ENCODE measurements around the gene NELFA.
A peak's percentile ranks its signal among the peaks of the same experiment; 100 is the strongest.

The NELFA gene

DNA sequence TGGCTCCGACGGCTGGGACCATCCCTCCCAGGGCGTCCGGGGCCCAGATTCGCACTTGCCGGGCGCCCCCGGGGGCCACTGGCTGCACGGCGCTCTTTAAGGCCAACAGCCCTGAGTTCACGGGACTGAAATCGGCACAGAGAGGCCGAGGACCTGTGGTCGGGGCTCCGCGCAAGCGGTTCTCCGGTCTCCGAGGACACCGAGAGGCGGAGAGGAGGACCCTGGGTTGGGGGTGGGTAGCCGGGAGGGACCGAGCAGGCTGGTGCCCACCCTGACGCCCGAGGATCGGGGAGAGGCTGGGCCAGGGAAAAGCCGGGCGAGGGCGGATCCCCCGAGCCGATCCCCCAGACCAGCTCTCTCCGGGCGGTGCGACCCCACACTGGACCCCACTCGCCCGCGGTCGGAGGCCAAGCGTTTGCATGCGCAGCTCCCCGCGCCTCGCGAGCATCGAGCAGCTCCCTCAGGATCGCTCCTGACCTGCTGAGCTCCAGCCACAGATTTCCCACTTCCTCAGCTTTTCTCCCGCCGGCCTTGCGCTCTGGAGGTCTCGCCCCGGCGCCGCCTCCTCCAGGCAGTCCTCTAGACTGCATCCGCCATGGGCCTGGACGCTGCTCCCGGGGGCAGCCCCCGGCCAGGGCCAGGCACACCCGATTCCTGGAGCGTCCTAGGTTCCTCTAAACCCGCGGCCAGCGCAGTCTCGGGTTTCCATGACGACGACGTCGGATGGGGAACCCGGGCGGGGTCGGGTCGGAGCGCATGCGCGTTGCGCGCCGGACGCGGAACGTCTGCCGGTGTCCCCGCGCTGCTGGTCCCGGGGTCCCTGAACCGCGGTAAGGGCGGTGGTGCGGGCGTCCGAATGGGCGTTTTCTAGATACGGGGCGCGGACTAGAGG, 32.7 kb upstream of the NELFA start (continued):
- TF ChIP-seq ZNF510 (tag by site-specific recombination; IDR thresholded peaks at IDR 0.05; ENCODE audit: insufficient replicate concordance) (no peak), ZNF530 (tag by site-specific recombination; IDR thresholded peaks at IDR 0.05; ENCODE audit: low read depth) (no peak), ZNF221 (tag by site-specific recombination; IDR thresholded peaks at IDR 0.05; ENCODE audit: borderline replicate concordance) (no peak), ZEB2 (tag by site-specific recombination; IDR thresholded peaks at IDR 0.05) (peak; percentile 71), HOXA7 (CRISPR knock-in tag; IDR thresholded peaks at IDR 0.05; ENCODE audit: borderline replicate concordance) (no peak), ZNF596 (tag by site-specific recombination; IDR thresholded peaks at IDR 0.05) (no peak), ZFP37 (tag by site-specific recombination; IDR thresholded peaks at IDR 0.05) (no peak), SALL2 (tag by site-specific recombination; IDR thresholded peaks at IDR 0.05; ENCODE audit: borderline replicate concordance) (no peak), ZNF629 (tag by site-specific recombination; IDR thresholded peaks at IDR 0.05) (no peak), ZSCAN23 (tag by site-specific recombination; IDR thresholded peaks at IDR 0.05) (no peak), ZBTB1 (tag by site-specific recombination; IDR thresholded peaks at IDR 0.05) (no peak), ZNF426 (tag by site-specific recombination; IDR thresholded peaks at IDR 0.05) (no peak), YY2 (tag by site-specific recombination; IDR thresholded peaks at IDR 0.05) (no peak), ZSCAN16 (tag by site-specific recombination; IDR thresholded peaks at IDR 0.05) (no peak), ZNF48 (tag by site-specific recombination; IDR thresholded peaks at IDR 0.05) (no peak), MYNN (tag by site-specific recombination; IDR thresholded peaks at IDR 0.05; ENCODE audit: borderline replicate concordance) (peak; percentile 55; the same call in 1 of the 2 replicates), ZNF112 (tag by site-specific recombination; IDR thresholded peaks at IDR 0.05) (no peak), SP2 (tag by site-specific recombination; IDR thresholded peaks at IDR 0.05) (0 out of 2 replicates have a peak, but pooled peaks have one; percentile 7), ZNF2 (tag by site-specific recombination; IDR thresholded peaks at IDR 0.05) (no peak), REPIN1 (tag by site-specific recombination; IDR thresholded peaks at IDR 0.05; ENCODE audit: low read depth) (no peak), ZNF529 (tag by site-specific recombination; IDR thresholded peaks at IDR 0.05; ENCODE audit: insufficient replicate concordance) (no peak), KLF7 (tag by site-specific recombination; IDR thresholded peaks at IDR 0.05; ENCODE audit: borderline replicate concordance) (0 out of 2 replicates have a peak, but pooled peaks have one; percentile 41), ZNF391 (tag by site-specific recombination; IDR thresholded peaks at IDR 0.05; ENCODE audit: borderline replicate concordance, low read depth) (no peak), ZNF501 (tag by site-specific recombination; IDR thresholded peaks at IDR 0.05) (peak; percentile 49; the same call in 1 of the 2 replicates), ZNF146 (tag by site-specific recombination; IDR thresholded peaks at IDR 0.05) (no peak)
- TF ChIP-seq, protein P1, sequence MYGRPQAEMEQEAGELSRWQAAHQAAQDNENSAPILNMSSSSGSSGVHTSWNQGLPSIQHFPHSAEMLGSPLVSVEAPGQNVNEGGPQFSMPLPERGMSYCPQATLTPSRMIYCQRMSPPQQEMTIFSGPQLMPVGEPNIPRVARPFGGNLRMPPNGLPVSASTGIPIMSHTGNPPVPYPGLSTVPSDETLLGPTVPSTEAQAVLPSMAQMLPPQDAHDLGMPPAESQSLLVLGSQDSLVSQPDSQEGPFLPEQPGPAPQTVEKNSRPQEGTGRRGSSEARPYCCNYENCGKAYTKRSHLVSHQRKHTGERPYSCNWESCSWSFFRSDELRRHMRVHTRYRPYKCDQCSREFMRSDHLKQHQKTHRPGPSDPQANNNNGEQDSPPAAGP (tag by site-specific recombination; IDR thresholded peaks at IDR 0.05), result peak; percentile 75; the same call in 1 of the 2 replicates
- TF ChIP-seq, protein P2, sequence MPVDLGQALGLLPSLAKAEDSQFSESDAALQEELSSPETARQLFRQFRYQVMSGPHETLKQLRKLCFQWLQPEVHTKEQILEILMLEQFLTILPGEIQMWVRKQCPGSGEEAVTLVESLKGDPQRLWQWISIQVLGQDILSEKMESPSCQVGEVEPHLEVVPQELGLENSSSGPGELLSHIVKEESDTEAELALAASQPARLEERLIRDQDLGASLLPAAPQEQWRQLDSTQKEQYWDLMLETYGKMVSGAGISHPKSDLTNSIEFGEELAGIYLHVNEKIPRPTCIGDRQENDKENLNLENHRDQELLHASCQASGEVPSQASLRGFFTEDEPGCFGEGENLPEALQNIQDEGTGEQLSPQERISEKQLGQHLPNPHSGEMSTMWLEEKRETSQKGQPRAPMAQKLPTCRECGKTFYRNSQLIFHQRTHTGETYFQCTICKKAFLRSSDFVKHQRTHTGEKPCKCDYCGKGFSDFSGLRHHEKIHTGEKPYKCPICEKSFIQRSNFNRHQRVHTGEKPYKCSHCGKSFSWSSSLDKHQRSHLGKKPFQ (tag by site-specific recombination; IDR thresholded peaks at IDR 0.05), result no peak
- TF ChIP-seq, protein P3, sequence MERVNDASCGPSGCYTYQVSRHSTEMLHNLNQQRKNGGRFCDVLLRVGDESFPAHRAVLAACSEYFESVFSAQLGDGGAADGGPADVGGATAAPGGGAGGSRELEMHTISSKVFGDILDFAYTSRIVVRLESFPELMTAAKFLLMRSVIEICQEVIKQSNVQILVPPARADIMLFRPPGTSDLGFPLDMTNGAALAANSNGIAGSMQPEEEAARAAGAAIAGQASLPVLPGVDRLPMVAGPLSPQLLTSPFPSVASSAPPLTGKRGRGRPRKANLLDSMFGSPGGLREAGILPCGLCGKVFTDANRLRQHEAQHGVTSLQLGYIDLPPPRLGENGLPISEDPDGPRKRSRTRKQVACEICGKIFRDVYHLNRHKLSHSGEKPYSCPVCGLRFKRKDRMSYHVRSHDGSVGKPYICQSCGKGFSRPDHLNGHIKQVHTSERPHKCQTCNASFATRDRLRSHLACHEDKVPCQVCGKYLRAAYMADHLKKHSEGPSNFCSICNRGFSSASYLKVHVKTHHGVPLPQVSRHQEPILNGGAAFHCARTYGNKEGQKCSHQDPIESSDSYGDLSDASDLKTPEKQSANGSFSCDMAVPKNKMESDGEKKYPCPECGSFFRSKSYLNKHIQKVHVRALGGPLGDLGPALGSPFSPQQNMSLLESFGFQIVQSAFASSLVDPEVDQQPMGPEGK (tag by site-specific recombination; IDR thresholded peaks at IDR 0.05), result peak; percentile 84
- TF ChIP-seq, protein P4, sequence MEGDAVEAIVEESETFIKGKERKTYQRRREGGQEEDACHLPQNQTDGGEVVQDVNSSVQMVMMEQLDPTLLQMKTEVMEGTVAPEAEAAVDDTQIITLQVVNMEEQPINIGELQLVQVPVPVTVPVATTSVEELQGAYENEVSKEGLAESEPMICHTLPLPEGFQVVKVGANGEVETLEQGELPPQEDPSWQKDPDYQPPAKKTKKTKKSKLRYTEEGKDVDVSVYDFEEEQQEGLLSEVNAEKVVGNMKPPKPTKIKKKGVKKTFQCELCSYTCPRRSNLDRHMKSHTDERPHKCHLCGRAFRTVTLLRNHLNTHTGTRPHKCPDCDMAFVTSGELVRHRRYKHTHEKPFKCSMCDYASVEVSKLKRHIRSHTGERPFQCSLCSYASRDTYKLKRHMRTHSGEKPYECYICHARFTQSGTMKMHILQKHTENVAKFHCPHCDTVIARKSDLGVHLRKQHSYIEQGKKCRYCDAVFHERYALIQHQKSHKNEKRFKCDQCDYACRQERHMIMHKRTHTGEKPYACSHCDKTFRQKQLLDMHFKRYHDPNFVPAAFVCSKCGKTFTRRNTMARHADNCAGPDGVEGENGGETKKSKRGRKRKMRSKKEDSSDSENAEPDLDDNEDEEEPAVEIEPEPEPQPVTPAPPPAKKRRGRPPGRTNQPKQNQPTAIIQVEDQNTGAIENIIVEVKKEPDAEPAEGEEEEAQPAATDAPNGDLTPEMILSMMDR (tag by site-specific recombination; IDR thresholded peaks at IDR 0.05), result no peak
- TF ChIP-seq, protein P5, sequence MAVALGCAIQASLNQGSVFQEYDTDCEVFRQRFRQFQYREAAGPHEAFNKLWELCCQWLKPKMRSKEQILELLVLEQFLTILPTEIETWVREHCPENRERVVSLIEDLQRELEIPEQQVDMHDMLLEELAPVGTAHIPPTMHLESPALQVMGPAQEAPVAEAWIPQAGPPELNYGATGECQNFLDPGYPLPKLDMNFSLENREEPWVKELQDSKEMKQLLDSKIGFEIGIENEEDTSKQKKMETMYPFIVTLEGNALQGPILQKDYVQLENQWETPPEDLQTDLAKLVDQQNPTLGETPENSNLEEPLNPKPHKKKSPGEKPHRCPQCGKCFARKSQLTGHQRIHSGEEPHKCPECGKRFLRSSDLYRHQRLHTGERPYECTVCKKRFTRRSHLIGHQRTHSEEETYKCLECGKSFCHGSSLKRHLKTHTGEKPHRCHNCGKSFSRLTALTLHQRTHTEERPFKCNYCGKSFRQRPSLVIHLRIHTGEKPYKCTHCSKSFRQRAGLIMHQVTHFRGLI (tag by site-specific recombination; IDR thresholded peaks at IDR 0.05), result no peak

Data from HEK293 (cell line).